Measurements from ENCODE around the gene IRAK3.

DNA sequence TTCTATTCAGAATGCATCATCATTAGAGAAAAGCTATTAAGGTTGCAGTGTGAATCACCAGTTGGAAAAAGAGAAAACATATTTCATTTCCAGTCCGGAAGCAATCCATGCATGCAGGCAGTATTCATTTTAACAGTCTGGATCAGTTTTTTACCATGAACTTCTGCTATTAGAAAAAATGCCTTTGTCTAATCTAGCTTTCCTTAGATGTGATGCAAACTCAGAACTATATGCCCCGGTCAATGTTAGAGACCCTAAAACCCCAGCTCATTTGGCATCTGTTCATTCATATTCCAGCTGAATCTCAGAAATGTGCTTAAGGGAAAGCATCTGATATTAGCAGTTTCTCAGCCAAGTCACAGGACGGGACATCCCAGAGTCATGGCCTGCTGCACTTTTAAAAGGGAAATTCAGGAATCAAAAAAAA lies 8.5 kb downstream of the IRAK3 start:
- TF ChIP-seq, protein P1, sequence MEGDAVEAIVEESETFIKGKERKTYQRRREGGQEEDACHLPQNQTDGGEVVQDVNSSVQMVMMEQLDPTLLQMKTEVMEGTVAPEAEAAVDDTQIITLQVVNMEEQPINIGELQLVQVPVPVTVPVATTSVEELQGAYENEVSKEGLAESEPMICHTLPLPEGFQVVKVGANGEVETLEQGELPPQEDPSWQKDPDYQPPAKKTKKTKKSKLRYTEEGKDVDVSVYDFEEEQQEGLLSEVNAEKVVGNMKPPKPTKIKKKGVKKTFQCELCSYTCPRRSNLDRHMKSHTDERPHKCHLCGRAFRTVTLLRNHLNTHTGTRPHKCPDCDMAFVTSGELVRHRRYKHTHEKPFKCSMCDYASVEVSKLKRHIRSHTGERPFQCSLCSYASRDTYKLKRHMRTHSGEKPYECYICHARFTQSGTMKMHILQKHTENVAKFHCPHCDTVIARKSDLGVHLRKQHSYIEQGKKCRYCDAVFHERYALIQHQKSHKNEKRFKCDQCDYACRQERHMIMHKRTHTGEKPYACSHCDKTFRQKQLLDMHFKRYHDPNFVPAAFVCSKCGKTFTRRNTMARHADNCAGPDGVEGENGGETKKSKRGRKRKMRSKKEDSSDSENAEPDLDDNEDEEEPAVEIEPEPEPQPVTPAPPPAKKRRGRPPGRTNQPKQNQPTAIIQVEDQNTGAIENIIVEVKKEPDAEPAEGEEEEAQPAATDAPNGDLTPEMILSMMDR (IDR thresholded peaks at IDR 0.05 in 4 of 5, conservative IDR thresholded peaks at IDR 0.05 in 1 of 5): no peak
- TF ChIP-seq POLR2A (IDR thresholded peaks at IDR 0.05): no peak

Measured in gastrocnemius medialis (tissue), 4 donors.